KMS-11 (cell line): Measurements from ENCODE around the gene NOL4L.

Source experiments
- H2AFZ ChIP-seq: fragments of 200-600 bp; sonication (generic); 2 replicates; pipeline ENCODE4 v1.6.1; 2016; ENCODE audit warnings: antibody characterized with exemption, mixed run types, low read depth
- H3K27ac ChIP-seq: fragments of 200-600 bp; sonication (generic); 2 replicates; pipeline ENCODE4 v1.6.1; 2016; ENCODE audit warnings: mild to moderate bottlenecking, mixed run types
- H3K27me3 ChIP-seq: fragments of 200-600 bp; sonication (generic); 2 replicates; pipeline ENCODE4 v1.6.1; 2017; ENCODE audit warnings: mild to moderate bottlenecking, low read depth, mixed run types, moderate library complexity; ENCODE audit not compliant: insufficient read depth
- H3K36me3 ChIP-seq: fragments of 200-600 bp; sonication (generic); 2 replicates; pipeline ENCODE4 v1.6.1; 2017; ENCODE audit warnings: mild to moderate bottlenecking, mixed run types; ENCODE audit not compliant: insufficient read depth
- H3K4me1 ChIP-seq: fragments of 200-600 bp; sonication (generic); 2 replicates; pipeline ENCODE4 v1.6.1; 2016; ENCODE audit warnings: mild to moderate bottlenecking, low read depth, mixed run types; ENCODE audit not compliant: poor library complexity, severe bottlenecking
- H3K4me2 ChIP-seq: fragments of 200-600 bp; sonication (generic); 2 replicates; pipeline ENCODE4 v1.7.0; 2016; ENCODE audit warnings: mild to moderate bottlenecking, mixed run types
- H3K4me3 ChIP-seq: fragments of 200-600 bp; sonication (generic); IDR thresholded peaks from 2 replicates; pipeline ENCODE4 v1.6.1; 2017; ENCODE audit warnings: low read depth, low read length, mixed read lengths; ENCODE audit not compliant: insufficient read depth
- H3K79me2 ChIP-seq: fragments of 200-600 bp; sonication (generic); 2 replicates; pipeline ENCODE4 v1.6.1; 2016; ENCODE audit warnings: low read depth, mixed run types; ENCODE audit not compliant: insufficient read depth
- H3K9ac ChIP-seq: fragments of 200-600 bp; sonication (generic); 2 replicates; pipeline ENCODE4 v1.6.1; 2016; ENCODE audit warnings: mild to moderate bottlenecking, mixed run types
- H4K20me1 ChIP-seq: fragments of 200-600 bp; sonication (generic); 2 replicates; pipeline ENCODE4 v1.6.1; 2016; ENCODE audit warnings: mild to moderate bottlenecking, mixed run types; ENCODE audit not compliant: insufficient read depth
- TF ChIP-seq, protein P1 (sequence below): fragments of 200-600 bp; sonication (generic); conservative IDR thresholded peaks from 2 replicates; pipeline ENCODE4 v1.6.1; 2017; ENCODE audit warnings: low read depth, mild to moderate bottlenecking, antibody characterized with exemption, low read length, moderate library complexity, mixed read lengths

NOL4L gene

DNA sequence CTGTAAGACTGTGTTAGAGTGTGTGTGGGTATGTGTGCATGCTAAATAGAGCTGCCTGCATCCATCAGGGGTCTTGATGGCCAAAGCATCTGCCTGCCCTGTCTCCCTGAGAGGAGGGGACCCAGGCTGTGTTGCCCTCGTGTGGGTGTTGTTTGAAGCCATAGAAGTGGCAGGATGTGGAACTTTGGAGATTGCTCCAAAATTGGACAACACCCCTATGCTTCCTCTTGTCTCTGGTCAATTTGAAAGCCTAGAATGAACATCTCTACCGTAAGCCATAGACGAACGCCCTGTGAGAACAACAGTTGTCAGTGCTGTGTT lies 144.4 kb downstream of the NOL4L start:
- Histone ChIP-seq H3K79me2 (no peaks in the 10 kb centered on the region), H2AFZ (no peak overlapping the region), H4K20me1 (no peaks in the 10 kb centered on the region), H3K36me3 (no peaks in the 10 kb centered on the region), H3K9ac (no peak overlapping the region), H3K27me3 (no peaks in the 10 kb centered on the region), H3K4me1 (no peaks in the 10 kb centered on the region), H3K27ac (no peak overlapping the region), H3K4me2 (no peak overlapping the region), H3K4me3 (no peak overlapping the region)
- TF ChIP-seq, protein P1, sequence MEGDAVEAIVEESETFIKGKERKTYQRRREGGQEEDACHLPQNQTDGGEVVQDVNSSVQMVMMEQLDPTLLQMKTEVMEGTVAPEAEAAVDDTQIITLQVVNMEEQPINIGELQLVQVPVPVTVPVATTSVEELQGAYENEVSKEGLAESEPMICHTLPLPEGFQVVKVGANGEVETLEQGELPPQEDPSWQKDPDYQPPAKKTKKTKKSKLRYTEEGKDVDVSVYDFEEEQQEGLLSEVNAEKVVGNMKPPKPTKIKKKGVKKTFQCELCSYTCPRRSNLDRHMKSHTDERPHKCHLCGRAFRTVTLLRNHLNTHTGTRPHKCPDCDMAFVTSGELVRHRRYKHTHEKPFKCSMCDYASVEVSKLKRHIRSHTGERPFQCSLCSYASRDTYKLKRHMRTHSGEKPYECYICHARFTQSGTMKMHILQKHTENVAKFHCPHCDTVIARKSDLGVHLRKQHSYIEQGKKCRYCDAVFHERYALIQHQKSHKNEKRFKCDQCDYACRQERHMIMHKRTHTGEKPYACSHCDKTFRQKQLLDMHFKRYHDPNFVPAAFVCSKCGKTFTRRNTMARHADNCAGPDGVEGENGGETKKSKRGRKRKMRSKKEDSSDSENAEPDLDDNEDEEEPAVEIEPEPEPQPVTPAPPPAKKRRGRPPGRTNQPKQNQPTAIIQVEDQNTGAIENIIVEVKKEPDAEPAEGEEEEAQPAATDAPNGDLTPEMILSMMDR, result no peak

DNA sequence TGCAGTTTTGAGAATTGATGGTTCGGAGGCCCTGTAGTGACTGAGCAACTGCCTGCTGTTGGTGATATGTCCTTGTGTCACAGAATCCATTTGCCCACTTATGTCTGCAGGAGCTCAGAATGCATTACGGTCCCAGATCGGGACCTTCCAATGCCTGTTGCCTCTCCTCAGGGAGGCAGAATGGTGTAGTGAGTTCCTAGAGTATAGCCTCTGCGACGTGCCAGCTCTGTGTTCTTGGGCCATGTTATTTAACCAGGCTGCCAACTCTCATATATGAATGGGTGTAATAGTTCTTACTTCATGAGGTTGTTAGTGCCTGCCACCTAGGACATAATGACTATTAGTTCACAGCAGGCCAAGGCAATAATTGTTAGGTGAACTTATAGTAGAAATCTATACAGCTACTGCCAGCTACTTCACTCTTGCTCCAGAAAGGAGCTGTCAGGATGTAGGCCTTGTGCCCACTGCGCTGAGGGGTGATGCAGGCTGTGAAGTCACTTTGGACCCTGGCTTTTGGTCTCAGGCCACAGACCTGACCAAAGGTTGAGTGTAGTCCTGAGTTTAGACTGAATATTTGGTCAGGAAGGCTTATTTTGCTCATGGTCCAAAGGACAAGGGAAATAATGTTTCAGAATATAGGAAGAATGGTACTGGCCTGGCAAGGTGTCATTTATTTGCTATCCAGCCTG lies 144.9 kb downstream of the NOL4L start:
- Histone ChIP-seq H3K9ac (no peak overlapping the region), H2AFZ (no peak overlapping the region), H3K4me2 (no peak overlapping the region), H3K27ac (no peak overlapping the region), H3K36me3 (peaks cover 2% of the 10 kb centered on the region; the same call in 1 of the 2 replicates), H3K79me2 (no peaks in the 10 kb centered on the region), H3K27me3 (no peaks in the 10 kb centered on the region), H3K4me1 (no peaks in the 10 kb centered on the region), H3K4me3 (no peak overlapping the region), H4K20me1 (no peaks in the 10 kb centered on the region)
- TF ChIP-seq, protein P1, result no peak

DNA sequence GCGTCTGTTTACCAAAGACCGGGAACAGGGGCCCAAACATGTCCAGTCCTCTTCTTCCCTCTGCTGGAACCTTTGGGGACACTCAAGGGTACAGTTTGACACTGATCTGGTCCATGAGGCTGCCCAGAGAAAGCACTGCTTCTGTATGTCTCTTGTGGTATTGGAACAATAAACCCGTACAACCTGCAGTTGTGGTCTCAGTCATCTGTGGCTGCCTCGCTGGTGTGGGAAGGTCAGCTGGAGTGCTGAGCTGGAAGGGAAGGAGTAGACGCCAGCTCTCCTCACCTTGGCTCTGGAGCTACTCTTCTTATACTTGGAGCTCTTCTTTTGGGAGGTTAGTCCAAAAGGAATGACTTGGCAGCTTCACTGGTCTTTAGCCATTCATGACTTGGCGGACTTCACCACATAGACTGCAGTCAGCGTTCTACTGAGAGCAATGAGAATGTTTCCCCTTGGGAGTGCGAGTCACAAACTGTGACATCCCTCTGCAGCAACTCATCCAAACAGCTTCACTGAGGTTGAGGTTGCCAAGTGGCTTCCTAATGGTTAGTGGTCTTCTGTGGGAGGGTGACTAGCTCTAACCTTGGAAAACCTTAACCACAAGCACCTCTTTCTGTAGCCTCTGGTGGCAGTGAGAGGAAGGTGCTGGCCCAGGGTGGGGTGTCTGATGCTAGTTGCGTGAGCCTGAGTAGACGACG lies 145.9 kb downstream of the NOL4L start:
- Histone ChIP-seq H3K4me1 (no peaks in the 10 kb centered on the region), H3K36me3 (peaks cover 8% of the 10 kb centered on the region; the same call in 1 of the 2 replicates), H3K4me3 (no peak overlapping the region)

DNA sequence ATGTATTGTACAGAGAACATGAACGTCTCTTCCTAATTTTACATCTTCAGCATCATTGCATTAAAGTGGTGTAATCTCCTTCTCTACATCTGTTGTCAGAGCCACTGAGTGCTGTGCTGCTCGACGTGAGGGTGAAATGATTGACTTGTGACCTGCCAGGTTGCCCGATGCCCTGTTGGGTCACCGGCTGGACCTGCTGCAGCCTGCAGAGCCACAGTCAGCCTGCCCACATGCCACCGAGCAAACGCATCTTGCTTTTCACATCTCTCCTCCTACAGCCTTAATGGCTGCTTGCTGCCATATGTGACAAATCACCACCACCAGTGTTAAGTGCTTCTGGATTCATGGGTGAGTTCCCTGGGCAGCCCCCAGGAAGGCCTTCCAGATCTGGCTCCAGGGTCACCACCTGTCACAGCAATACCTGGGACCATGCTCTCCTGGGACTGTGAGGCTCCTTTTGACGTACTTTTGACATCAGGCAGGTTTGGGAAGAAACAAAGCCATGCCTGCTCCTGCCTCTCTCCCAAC lies 146.7 kb downstream of the NOL4L start:
- H3K4me2 ChIP-seq, result no peak overlapping the region
- no peak overlapping the region for H3K4me3 ChIP-seq
- H3K27me3 ChIP-seq, result no peaks in the 10 kb centered on the region
- TF ChIP-seq, protein P1, result no peak
- H3K27ac ChIP-seq, result no peak overlapping the region
- H3K4me1 ChIP-seq, result no peaks in the 10 kb centered on the region
- no peaks in the 10 kb centered on the region for H4K20me1 ChIP-seq
- H2AFZ ChIP-seq, result no peak overlapping the region
- no peak overlapping the region for H3K9ac ChIP-seq
- H3K79me2 ChIP-seq, result no peaks in the 10 kb centered on the region
- peaks cover 8% of the 10 kb centered on the region; the same call in 1 of the 2 replicates for H3K36me3 ChIP-seq

More for the DNA sequence above, 145.9 kb downstream of the NOL4L start:
- no peaks in the 10 kb centered on the region for H4K20me1 ChIP-seq
- TF ChIP-seq, protein P1, result no peak
- no peaks in the 10 kb centered on the region for H3K79me2 ChIP-seq
- H2AFZ ChIP-seq, result no peak overlapping the region
- H3K4me2 ChIP-seq, result no peak overlapping the region
- H3K27me3 ChIP-seq, result no peaks in the 10 kb centered on the region
- no peak overlapping the region for H3K9ac ChIP-seq
- no peak overlapping the region for H3K27ac ChIP-seq
